ENCODE measurements around the gene PLSCR1.

The PLSCR1 gene, protein sequence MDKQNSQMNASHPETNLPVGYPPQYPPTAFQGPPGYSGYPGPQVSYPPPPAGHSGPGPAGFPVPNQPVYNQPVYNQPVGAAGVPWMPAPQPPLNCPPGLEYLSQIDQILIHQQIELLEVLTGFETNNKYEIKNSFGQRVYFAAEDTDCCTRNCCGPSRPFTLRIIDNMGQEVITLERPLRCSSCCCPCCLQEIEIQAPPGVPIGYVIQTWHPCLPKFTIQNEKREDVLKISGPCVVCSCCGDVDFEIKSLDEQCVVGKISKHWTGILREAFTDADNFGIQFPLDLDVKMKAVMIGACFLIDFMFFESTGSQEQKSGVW

GRCh38 chr3:146544002-146544928 is at the start of gene PLSCR1:
PLSCR1 (minus strand) TSS chr3:146544607; CDS start chr3:146536552, 8,055 bp downstream.
- peak; percentile 87 to 89 for DNase-seq
- no peak for TF ChIP-seq GATA1 (IDR thresholded peaks at IDR 0.05; ENCODE audit: low read depth, low read length)
- peak; percentile 80 for TF ChIP-seq POLR2A (IDR thresholded peaks at IDR 0.05; ENCODE audit: low read length)

DNA sequence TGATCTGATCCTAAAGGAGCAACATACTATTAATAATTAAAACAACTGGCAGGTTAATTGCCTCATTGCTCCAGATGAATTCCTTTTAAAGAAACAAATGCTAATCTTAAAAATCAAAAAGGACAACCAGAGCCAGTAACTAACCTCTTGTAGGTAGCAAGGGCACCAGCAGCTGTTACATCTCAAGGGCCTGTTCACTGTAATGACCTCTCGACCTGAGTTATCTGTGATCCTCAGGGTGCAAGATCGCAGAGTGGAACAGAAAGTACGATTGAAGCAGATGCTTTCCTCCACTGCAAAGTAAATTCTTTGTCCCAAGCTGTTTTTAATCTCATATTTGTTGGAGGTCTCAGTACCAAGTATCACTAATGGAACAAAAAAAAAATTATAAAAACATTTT is 49.4 kb upstream of the PLSCR1 start:
- no peak for TF ChIP-seq POLR2A (IDR thresholded peaks at IDR 0.05; ENCODE audit: low read length)
- TF ChIP-seq GATA1 (IDR thresholded peaks at IDR 0.05; ENCODE audit: low read depth, low read length), result no peak
- no peak for DNase-seq

DNA sequence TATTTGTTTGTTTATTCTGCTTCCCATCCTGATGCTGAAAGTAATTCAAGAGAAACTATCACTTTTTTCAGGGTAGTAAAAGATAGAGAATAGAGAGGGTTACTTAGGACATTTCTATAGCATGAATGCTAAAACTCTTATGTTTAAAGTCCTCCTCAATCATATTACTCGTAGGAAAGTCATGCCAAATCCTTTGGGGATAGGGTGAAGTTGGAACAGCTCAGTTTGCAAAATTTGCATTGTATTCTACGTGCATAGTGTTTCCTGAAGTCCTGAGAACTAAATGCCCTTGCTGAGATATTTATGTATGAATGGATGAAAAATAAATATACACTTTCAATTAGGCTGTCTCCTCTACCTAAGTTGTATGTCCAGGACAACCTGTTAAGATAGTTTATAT is 46.1 kb upstream of the PLSCR1 start:
- TF ChIP-seq GATA1 (IDR thresholded peaks at IDR 0.05; ENCODE audit: low read depth, low read length), result no peak
- TF ChIP-seq POLR2A (IDR thresholded peaks at IDR 0.05; ENCODE audit: low read length), result no peak
- DNase-seq, result no peak

DNA sequence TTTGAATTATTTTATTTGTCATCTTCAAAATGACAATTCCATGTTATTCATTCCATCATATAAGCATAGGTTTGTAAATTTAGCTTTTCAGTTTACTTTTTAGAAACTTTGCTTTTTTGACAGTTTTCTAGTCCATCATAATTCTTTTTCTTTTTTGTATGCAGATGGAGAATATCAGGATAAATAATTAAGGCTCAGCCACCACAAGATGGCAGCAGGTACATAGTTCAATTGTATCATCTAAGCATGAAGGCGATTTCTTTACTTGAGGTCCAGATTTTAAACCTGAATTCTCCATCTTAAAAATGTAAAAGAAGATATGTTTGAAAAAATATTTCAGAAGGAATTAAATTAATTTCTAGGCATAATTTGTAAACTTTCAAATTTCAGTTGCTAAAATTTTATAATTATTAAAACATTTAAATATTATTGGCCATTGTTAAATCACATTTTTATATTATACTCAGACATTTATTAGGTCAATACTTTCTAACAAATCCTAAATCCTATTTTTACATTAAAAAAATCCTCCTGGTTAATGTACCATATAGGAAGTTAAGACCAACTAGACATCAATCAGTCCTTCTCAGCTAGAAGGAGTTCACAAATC is 45.6 kb upstream of the PLSCR1 start:
- DNase-seq, result peak; percentile 27 to 52
- TF ChIP-seq GATA1 (IDR thresholded peaks at IDR 0.05; ENCODE audit: low read depth, low read length), result no peak
- TF ChIP-seq POLR2A (IDR thresholded peaks at IDR 0.05; ENCODE audit: low read length), result no peak

DNA sequence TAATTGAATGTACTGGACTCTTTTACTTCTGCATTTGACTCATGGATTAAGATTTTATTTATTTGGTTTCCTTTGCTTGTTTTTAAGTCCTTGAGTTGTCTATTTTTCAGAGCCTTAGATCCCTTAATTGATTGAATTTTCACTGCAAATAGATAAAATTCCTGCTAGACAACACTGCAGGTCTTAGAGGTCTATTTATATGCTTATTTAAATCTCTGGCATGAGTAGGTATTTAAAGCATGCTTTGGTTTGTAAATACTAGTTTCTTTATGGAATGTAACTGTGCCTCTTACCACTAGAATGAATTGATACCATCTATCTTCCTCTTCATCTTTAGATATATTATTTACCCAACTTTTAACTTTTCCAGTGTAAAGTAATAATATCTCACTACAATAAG is 40.7 kb upstream of the PLSCR1 start:
- no peak for DNase-seq
- no peak for TF ChIP-seq POLR2A (IDR thresholded peaks at IDR 0.05; ENCODE audit: low read length)
- TF ChIP-seq GATA1 (IDR thresholded peaks at IDR 0.05; ENCODE audit: low read depth, low read length), result no peak

DNA sequence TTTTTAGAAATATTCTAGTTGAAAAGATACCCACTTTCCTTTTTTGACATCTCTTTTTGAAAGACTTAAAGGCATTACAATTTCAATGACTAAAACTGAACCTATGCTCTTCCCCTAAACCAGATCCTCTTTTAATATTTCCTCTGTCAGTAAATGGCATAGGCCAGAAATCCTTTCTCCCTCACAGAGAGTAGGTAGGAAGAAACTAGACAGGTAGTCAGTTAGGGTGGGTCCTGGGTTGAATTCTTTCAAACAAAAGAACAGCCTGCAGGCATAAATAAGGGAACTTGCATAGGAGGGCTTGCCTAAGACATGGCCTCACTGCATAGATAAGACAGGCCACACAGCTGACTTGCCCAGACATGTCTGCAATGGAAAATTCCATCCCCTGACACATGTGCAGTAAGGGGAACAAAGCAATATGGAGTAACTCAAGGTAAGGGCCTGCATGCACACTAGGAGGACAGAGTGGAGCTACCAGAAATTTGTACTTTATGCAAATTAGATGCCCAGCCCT is 37.6 kb upstream of the PLSCR1 start:
- TF ChIP-seq GATA1 (IDR thresholded peaks at IDR 0.05; ENCODE audit: low read depth, low read length) (no peak), POLR2A (IDR thresholded peaks at IDR 0.05; ENCODE audit: low read length) (no peak)
- DNase-seq, result peak; percentile 40 to 42

DNA sequence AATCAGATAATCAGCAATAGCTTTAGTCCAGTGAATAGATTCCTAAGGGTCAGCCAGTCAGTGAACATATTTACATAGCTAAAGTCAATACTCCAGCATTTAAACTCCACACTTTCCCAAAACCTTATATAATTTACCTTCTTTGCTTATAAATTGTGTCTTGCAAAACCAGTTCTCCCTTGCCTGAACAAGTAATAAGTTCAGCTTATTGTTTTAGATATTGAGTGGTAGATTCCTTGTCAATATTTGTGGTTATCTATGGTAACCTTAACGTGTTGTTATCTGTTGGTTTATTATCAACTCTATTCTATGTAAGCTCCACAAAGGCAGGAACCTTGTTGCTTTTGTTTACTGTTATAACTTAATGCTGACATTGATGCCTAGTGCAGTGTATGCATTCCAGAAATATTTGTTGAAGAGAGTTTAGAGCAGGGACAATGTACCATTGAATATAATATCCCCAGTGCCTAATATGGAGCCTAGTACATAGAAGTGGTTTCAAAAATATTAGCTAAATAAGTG is 36.7 kb upstream of the PLSCR1 start:
- TF ChIP-seq POLR2A (IDR thresholded peaks at IDR 0.05; ENCODE audit: low read length) (no peak), GATA1 (IDR thresholded peaks at IDR 0.05; ENCODE audit: low read depth, low read length) (no peak)
- DNase-seq, result no peak

- TF ChIP-seq POLR2A (IDR thresholded peaks at IDR 0.05; ENCODE audit: low read length), result no peak
- TF ChIP-seq GATA1 (IDR thresholded peaks at IDR 0.05; ENCODE audit: low read depth, low read length), result no peak
- peak; percentile 56 to 73 for DNase-seq
These were observed 33.3 kb upstream of the PLSCR1 start for GRCh38 chr3:146577662-146578061.

- DNase-seq, result no peak
- TF ChIP-seq POLR2A (IDR thresholded peaks at IDR 0.05; ENCODE audit: low read length), result no peak
- TF ChIP-seq GATA1 (IDR thresholded peaks at IDR 0.05; ENCODE audit: low read depth, low read length), result no peak
These were observed 31.2 kb upstream of the PLSCR1 start for GRCh38 chr3:146575636-146576035.

GRCh38 chr3:146574173-146574572 is 29.8 kb upstream of the PLSCR1 start:
- no peak for TF ChIP-seq GATA1 (IDR thresholded peaks at IDR 0.05; ENCODE audit: low read depth, low read length)
- no peak for DNase-seq

DNA sequence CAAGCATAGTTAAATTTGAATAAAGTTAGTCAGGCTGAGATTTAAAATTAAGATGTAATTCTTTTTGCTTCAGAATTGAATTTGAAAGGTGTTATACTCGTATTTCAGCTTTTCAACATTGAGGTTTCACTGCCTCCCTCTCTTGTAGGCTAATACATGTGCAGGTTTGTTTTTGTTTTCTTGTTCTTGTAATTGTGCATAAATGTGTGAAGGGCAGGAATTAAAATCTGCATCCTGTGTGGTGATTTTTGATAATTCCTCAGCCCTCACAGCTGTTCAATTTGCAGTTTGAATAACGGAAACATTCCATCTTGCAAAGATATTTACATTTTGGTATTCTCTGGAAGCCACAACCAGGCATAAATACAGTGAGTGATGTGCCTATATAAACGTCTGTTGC is 24.9 kb upstream of the PLSCR1 start:
- DNase-seq, result no peak
- TF ChIP-seq POLR2A (IDR thresholded peaks at IDR 0.05; ENCODE audit: low read length), result no peak
- TF ChIP-seq GATA1 (IDR thresholded peaks at IDR 0.05; ENCODE audit: low read depth, low read length), result no peak

GRCh38 chr3:146566138-146566537 is 21.7 kb upstream of the PLSCR1 start:
- DNase-seq, result no peak
- TF ChIP-seq GATA1 (IDR thresholded peaks at IDR 0.05; ENCODE audit: low read depth, low read length) (no peak), POLR2A (IDR thresholded peaks at IDR 0.05; ENCODE audit: low read length) (no peak)

DNA sequence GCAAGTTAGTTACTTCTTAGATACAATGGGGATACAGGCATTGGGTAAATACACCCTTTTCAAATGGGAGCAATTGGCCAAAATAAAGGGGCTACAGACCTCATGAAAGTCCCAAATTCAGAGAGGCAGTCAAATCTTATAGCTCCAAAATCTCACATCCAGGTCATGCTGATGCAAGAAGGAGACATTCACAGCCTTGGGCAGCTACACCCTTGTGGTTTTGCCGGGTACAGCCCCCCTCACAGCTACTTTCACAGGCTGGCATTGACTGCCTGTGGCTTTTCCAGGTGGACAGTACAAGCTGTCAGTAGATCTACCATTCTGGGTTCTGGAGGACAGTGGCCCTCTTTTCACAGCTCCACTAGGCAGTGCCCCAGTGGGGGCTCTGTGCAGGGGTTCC is 17.5 kb upstream of the PLSCR1 start:
- TF ChIP-seq GATA1 (IDR thresholded peaks at IDR 0.05; ENCODE audit: low read depth, low read length), result no peak
- no peak for TF ChIP-seq POLR2A (IDR thresholded peaks at IDR 0.05; ENCODE audit: low read length)
- DNase-seq, result peak; percentile 12 to 68

DNA sequence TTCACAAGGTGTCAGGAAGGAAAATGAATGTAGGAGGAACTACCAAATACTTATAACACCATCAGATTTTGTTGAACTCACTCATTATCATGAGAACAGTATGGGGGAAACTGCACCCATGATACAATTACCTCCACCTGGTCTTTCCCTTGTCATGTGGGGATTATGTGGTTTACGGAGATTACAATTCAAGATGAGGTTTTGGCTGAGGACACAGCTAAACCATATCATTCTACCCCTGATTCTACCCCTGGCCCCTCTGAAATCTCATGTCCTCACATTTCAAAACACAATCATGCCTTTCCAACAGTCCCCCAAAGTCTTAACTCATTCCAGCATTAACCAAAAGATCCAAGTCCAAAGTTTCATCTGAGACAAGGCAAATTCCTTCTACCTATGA is 17.1 kb upstream of the PLSCR1 start:
- DNase-seq, result no peak
- no peak for TF ChIP-seq POLR2A (IDR thresholded peaks at IDR 0.05; ENCODE audit: low read length)
- TF ChIP-seq GATA1 (IDR thresholded peaks at IDR 0.05; ENCODE audit: low read depth, low read length), result no peak
